ENCODE results near the gene SRRM3.

The SRRM3 gene

GRCh38 chr7:76246804-76247389 lies 45.2 kb downstream of the SRRM3 start:
- no peak for TF ChIP-seq POLR2AphosphoS5 (IDR thresholded peaks at IDR 0.05; ENCODE audit: low read depth, low read length)

GRCh38 chr7:76247938-76248337 lies 46.2 kb downstream of the SRRM3 start:
- no peak for TF ChIP-seq POLR2AphosphoS5 (IDR thresholded peaks at IDR 0.05; ENCODE audit: low read depth, low read length)
- TF ChIP-seq, protein P1, sequence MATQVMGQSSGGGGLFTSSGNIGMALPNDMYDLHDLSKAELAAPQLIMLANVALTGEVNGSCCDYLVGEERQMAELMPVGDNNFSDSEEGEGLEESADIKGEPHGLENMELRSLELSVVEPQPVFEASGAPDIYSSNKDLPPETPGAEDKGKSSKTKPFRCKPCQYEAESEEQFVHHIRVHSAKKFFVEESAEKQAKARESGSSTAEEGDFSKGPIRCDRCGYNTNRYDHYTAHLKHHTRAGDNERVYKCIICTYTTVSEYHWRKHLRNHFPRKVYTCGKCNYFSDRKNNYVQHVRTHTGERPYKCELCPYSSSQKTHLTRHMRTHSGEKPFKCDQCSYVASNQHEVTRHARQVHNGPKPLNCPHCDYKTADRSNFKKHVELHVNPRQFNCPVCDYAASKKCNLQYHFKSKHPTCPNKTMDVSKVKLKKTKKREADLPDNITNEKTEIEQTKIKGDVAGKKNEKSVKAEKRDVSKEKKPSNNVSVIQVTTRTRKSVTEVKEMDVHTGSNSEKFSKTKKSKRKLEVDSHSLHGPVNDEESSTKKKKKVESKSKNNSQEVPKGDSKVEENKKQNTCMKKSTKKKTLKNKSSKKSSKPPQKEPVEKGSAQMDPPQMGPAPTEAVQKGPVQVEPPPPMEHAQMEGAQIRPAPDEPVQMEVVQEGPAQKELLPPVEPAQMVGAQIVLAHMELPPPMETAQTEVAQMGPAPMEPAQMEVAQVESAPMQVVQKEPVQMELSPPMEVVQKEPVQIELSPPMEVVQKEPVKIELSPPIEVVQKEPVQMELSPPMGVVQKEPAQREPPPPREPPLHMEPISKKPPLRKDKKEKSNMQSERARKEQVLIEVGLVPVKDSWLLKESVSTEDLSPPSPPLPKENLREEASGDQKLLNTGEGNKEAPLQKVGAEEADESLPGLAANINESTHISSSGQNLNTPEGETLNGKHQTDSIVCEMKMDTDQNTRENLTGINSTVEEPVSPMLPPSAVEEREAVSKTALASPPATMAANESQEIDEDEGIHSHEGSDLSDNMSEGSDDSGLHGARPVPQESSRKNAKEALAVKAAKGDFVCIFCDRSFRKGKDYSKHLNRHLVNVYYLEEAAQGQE (IDR thresholded peaks at IDR 0.05; ENCODE audit: insufficient read depth in 1 of 2, low read depth in 2 of 2, low read length in 2 of 2) = no peak
- no peak for TF ChIP-seq SIN3A (IDR thresholded peaks at IDR 0.05; ENCODE audit: borderline replicate concordance, insufficient read depth, low read length)
- no peak for TF ChIP-seq FOXP2 (optimal IDR thresholded peaks at IDR 0.05; ENCODE audit: borderline replicate concordance, extremely low read depth, extremely low read length, insufficient read depth)
- TF ChIP-seq TAF1 (IDR thresholded peaks at IDR 0.05; ENCODE audit: borderline replicate concordance, insufficient read depth, low read length) = no peak

DNA sequence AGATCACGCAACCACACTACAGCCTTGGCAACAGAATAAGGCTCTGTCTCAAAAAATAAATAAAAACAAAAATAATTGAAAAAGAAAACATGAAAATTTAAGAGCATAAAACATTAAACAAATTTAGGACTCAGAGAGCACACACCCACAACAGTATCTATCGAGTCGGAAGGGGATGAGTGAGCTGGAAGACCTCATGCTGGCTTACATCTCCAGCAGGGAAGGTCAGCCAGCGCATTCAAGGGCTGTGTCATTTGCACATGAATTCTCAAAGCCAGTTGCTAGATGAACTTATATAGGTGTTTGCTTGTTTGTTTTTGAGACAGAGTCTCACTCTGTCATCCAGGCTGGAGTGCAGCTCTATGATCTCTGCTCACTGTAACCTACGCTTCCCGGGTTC lies 50.3 kb downstream of the SRRM3 start:
- TF ChIP-seq FOXP2 (optimal IDR thresholded peaks at IDR 0.05; ENCODE audit: borderline replicate concordance, extremely low read depth, extremely low read length, insufficient read depth) (no peak), SIN3A (IDR thresholded peaks at IDR 0.05; ENCODE audit: borderline replicate concordance, insufficient read depth, low read length) (no peak), POLR2AphosphoS5 (IDR thresholded peaks at IDR 0.05; ENCODE audit: low read depth, low read length) (no peak), TAF1 (IDR thresholded peaks at IDR 0.05; ENCODE audit: borderline replicate concordance, insufficient read depth, low read length) (no peak)
- TF ChIP-seq, protein P1 (IDR thresholded peaks at IDR 0.05; ENCODE audit: insufficient read depth in 1 of 2, low read depth in 2 of 2, low read length in 2 of 2) = no peak

GRCh38 chr7:76254781-76255180 lies 53.1 kb downstream of the SRRM3 start:
- TF ChIP-seq POLR2AphosphoS5 (IDR thresholded peaks at IDR 0.05; ENCODE audit: low read depth, low read length) (no peak), FOXP2 (optimal IDR thresholded peaks at IDR 0.05; ENCODE audit: borderline replicate concordance, extremely low read depth, extremely low read length, insufficient read depth) (no peak), TAF1 (IDR thresholded peaks at IDR 0.05; ENCODE audit: borderline replicate concordance, insufficient read depth, low read length) (no peak), SIN3A (IDR thresholded peaks at IDR 0.05; ENCODE audit: borderline replicate concordance, insufficient read depth, low read length) (no peak)
- TF ChIP-seq, protein P1 (IDR thresholded peaks at IDR 0.05; ENCODE audit: insufficient read depth in 1 of 2, low read depth in 2 of 2, low read length in 2 of 2) = no peak

DNA sequence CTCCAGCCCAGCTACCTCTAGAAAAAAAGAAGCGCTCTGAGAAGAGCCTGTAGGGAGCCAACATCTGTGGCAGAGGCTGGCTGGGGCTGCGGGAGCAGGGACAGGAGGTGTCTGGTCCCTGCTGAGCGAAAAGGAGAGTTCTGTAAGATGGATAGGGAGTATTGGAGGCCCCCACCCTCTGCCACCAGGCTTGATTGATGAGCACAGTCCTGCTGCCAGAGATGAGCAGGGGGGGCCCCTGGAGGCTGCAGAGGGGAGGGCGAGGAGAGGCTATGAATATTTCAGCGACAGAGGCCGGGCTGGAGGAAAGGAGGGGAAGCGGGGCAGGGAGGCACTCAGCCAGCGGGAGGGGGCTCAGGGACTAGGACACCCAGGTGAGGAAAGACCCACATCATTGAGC lies 56.3 kb downstream of the SRRM3 start:
- TF ChIP-seq, protein P1 (IDR thresholded peaks at IDR 0.05; ENCODE audit: insufficient read depth in 1 of 2, low read depth in 2 of 2, low read length in 2 of 2) = no peak
- TF ChIP-seq POLR2AphosphoS5 (IDR thresholded peaks at IDR 0.05; ENCODE audit: low read depth, low read length) = no peak
- no peak for TF ChIP-seq SIN3A (IDR thresholded peaks at IDR 0.05; ENCODE audit: borderline replicate concordance, insufficient read depth, low read length)
- TF ChIP-seq TAF1 (IDR thresholded peaks at IDR 0.05; ENCODE audit: borderline replicate concordance, insufficient read depth, low read length) = no peak
